ENCODE measurements around the gene ABI2. TPM values are rescaled to one million over a fixed set of nuclear protein-coding genes. Genes with fewer than 3 reads are reported as not detected.

Gene ABI2
- total RNA-seq, 6 donors from 2014 or later = 30.3 to 41.6 (median 35.5) TPM

- H3K27me3 ChIP-seq = no peaks in the 10 kb centered on the region
- DNase-seq = peak in 1 of 2 donors; percentile 58
- no peaks in the 10 kb centered on the region for H3K9me3 ChIP-seq
- no peak overlapping the region for H3K27ac ChIP-seq
- peaks cover 5 to 48% (median 29%) of the 10 kb centered on the region in 4 donors for H3K36me3 ChIP-seq
- H3K4me1 ChIP-seq = peaks cover 0 to 16% (median 6%) of the 10 kb centered on the region in 4 donors
- TF ChIP-seq POLR2AphosphoS5 (IDR thresholded peaks at IDR 0.05) (no peak), EP300 (IDR thresholded peaks at IDR 0.05) (peak in 1 of 4 donors; percentile 66), CTCF (IDR thresholded peaks at IDR 0.05) (no peak), POLR2A (IDR thresholded peaks at IDR 0.05) (no peak)
- WGBS, 2 donors = 59 to 67% methylated on average over 4 of the region's 4 CpGs
- no peak overlapping the region for H3K4me3 ChIP-seq
- ATAC-seq (ENCODE audit: low FRiP score in 2 of 2) = peak in 1 of 2 donors; percentile 34
Measured at GRCh38 chr2:203437511-203437910, 109.3 kb downstream of the ABI2 start.

GRCh38 chr2:203438528-203438927 lies 110.3 kb downstream of the ABI2 start:
- peaks cover 0 to 16% (median 6%) of the 10 kb centered on the region in 4 donors for H3K4me1 ChIP-seq
- H3K36me3 ChIP-seq = peaks cover 5 to 55% (median 35%) of the 10 kb centered on the region in 4 donors
- no peak for DNase-seq
- no peak overlapping the region for H3K27ac ChIP-seq
- no peak overlapping the region for H3K4me3 ChIP-seq
- no peak for ATAC-seq (ENCODE audit: low FRiP score in 2 of 2)
- WGBS, 2 donors = 56 to 68% methylated on average over 2 of the region's 2 CpGs
- no peaks in the 10 kb centered on the region for H3K9me3 ChIP-seq
- H3K27me3 ChIP-seq = no peaks in the 10 kb centered on the region
- TF ChIP-seq CTCF (IDR thresholded peaks at IDR 0.05) (no peak), EP300 (IDR thresholded peaks at IDR 0.05) (no peak), POLR2A (IDR thresholded peaks at IDR 0.05) (no peak), POLR2AphosphoS5 (IDR thresholded peaks at IDR 0.05) (no peak)

GRCh38 chr2:203440671-203441070 lies 112.5 kb downstream of the ABI2 start:
- no peaks in the 10 kb centered on the region for H3K27me3 ChIP-seq
- no peak overlapping the region for H3K4me3 ChIP-seq
- DNase-seq = no peak
- peaks cover 2 to 16% (median 9%) of the 10 kb centered on the region in 4 donors for H3K4me1 ChIP-seq
- H3K27ac ChIP-seq = no peak overlapping the region
- WGBS, 2 donors = 76 to 97% methylated on average over 4 of the region's 4 CpGs
- H3K9me3 ChIP-seq = no peaks in the 10 kb centered on the region
- peaks cover 5 to 71% (median 48%) of the 10 kb centered on the region in 4 donors for H3K36me3 ChIP-seq
- no peak for ATAC-seq (ENCODE audit: low FRiP score in 2 of 2)
- no peak for TF ChIP-seq POLR2AphosphoS5 (IDR thresholded peaks at IDR 0.05)
- TF ChIP-seq CTCF (IDR thresholded peaks at IDR 0.05) = no peak
- TF ChIP-seq POLR2A (IDR thresholded peaks at IDR 0.05) = no peak
- TF ChIP-seq EP300 (IDR thresholded peaks at IDR 0.05) = no peak

- no peaks in the 10 kb centered on the region for H3K9me3 ChIP-seq
- WGBS, 2 donors = 78 to 90% methylated on average over 3 of the region's 3 CpGs
- peaks cover 5 to 79% (median 51%) of the 10 kb centered on the region in 4 donors for H3K36me3 ChIP-seq
- H3K27me3 ChIP-seq = no peaks in the 10 kb centered on the region
- DNase-seq = no peak
- H3K4me1 ChIP-seq = peaks cover 4 to 16% (median 11%) of the 10 kb centered on the region in 4 donors
- H3K4me3 ChIP-seq = no peak overlapping the region
- ATAC-seq (ENCODE audit: low FRiP score in 2 of 2) = no peak
- no peak overlapping the region for H3K27ac ChIP-seq
- TF ChIP-seq EP300 (IDR thresholded peaks at IDR 0.05) (no peak), POLR2A (IDR thresholded peaks at IDR 0.05) (no peak), CTCF (IDR thresholded peaks at IDR 0.05) (no peak), POLR2AphosphoS5 (IDR thresholded peaks at IDR 0.05) (no peak)
Measured at GRCh38 chr2:203441463-203441862, 113.3 kb downstream of the ABI2 start.

- DNase-seq = no peak
- Histone ChIP-seq H3K4me3 (no peak overlapping the region), H3K9me3 (no peaks in the 10 kb centered on the region), H3K27me3 (no peaks in the 10 kb centered on the region), H3K27ac (no peak overlapping the region), H3K36me3 (peaks cover 5 to 84% (median 55%) of the 10 kb centered on the region in 4 donors), H3K4me1 (peaks cover 4 to 11% (median 8%) of the 10 kb centered on the region in 4 donors)
- 59 to 75% methylated on average over 4 to 5 of the region's 5 CpGs for WGBS, 2 donors
- ATAC-seq (ENCODE audit: low FRiP score in 2 of 2) = no peak
- no peak for TF ChIP-seq POLR2AphosphoS5 (IDR thresholded peaks at IDR 0.05)
- no peak for TF ChIP-seq EP300 (IDR thresholded peaks at IDR 0.05)
- TF ChIP-seq CTCF (IDR thresholded peaks at IDR 0.05) = no peak
- no peak for TF ChIP-seq POLR2A (IDR thresholded peaks at IDR 0.05)
Measured at GRCh38 chr2:203442463-203442862, 114.3 kb downstream of the ABI2 start.

All from upper lobe of left lung (tissue), 6 donors.